ENCODE data around the gene TTC34. TPM values are rescaled to one million over a fixed set of nuclear protein-coding genes. Genes with fewer than 3 reads are reported as not detected.

TTC34 gene
- total and polyA plus RNA-seq, 2 of the 4 experiments (the other 2 are of a cell fraction), result under 0.01 to 0.09 TPM

DNA sequence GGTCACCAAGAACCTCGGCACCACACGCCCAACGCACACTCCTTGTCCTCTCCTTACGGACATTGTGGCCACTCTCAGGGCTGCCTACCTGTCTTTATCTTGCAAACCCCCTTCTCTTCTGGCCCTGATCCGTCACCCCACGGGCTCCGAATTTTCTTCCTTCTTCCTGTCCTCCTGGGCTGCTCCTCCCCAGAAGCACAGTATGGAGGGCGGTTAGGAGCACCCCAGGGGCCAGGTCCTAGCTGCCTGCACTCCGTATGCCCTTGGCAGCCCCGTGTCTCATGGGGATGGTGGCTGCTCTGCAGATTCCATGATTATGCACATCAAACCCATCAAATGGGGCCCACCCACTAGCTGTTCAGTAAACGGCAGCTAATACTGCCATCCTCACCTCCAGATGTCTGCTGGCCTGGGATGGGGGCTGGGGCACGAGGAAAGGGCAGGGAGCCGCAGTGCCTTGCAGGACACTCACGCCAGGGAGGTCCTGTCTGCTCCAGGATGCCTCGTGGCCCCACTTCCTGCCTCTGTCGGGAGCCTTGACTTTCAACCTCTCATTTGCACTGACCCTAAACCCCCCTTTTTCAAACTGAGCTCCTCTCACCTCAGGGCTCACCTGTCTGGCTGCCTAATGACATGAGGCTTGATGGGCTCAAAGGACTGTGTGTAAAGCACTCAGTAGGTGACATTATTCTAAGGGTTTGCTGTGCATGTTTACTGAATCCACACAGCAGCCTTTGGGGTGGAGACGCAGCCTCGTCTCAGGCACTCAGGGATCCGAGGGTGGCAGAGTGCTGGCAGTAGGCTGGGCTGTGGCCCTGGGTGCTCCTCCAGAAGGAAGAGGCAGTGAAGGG lies 4.4 kb downstream of the TTC34 start:
- dilution Hi-C loops (cut with HindIII; ENCODE audit: low sequenced_read_pairs, unreplicated experiment), result no loop called here
- ChIA-PET POLR2A (ENCODE audit: unreplicated experiment) (no interaction called here), CTCF (no interaction called here)
- 83% methylated on average over 4 of the region's 19 CpGs; no CpG with 5 or more reads in 1 of the 2 experiments for WGBS, 2 experiments (ENCODE audit: extremely low coverage in 2 of 2, insufficient read length in 1 of 2)
- H3K23ac ChIP-seq (ENCODE audit: low read depth, low read length), result no peak overlapping the region
- H3K4ac ChIP-seq (ENCODE audit: low read depth, low read length), result no peak overlapping the region
- no peak overlapping the region for H2BK5ac ChIP-seq (ENCODE audit: low read depth, low read length, poor library complexity, severe bottlenecking)
- H4K91ac ChIP-seq (ENCODE audit: insufficient read depth, low read depth, low read length), result no peak overlapping the region
- H3K36me3 ChIP-seq (ENCODE audit: control insufficient read depth, insufficient read depth, low read length), result no peaks in the 10 kb centered on the region
- no peaks in the 10 kb centered on the region for H3K4me1 ChIP-seq (ENCODE audit: control insufficient read depth, insufficient read depth, low read length)
- no peak overlapping the region for H3K56ac ChIP-seq (ENCODE audit: extremely low read depth, insufficient read depth, low read length)
- H2BK15ac ChIP-seq (ENCODE audit: low read depth, low read length), result no peak overlapping the region
- H2AK9ac ChIP-seq (replicated peaks; ENCODE audit: low read depth, low read length, poor library complexity), result no peak overlapping the region
- DNase-seq, result no peak
- H2AK5ac ChIP-seq (ENCODE audit: low read depth, low read length), result no peak overlapping the region
- no TSS peak for BruUV-seq (replicated peaks)
- H3K27me3 ChIP-seq (ENCODE audit: control insufficient read depth, insufficient read depth, low read length), result no peaks in the 10 kb centered on the region
- H3K14ac ChIP-seq (replicated peaks; ENCODE audit: low read depth, low read length), result no peak overlapping the region
- peaks cover 42% of the 10 kb centered on the region for H3K9me3 ChIP-seq (ENCODE audit: control insufficient read depth, insufficient read depth, low read length)
- no peak overlapping the region for H2BK20ac ChIP-seq (ENCODE audit: low read depth, low read length)
- in situ Hi-C loops (cut with MboI; ENCODE audit: low sequenced_read_pairs), result no loop called here
- H3K9ac ChIP-seq (ENCODE audit: low read depth, low read length), result no peak overlapping the region
- H3K79me1 ChIP-seq (ENCODE audit: low read depth in 1 of 2, low read length in 2 of 2), result no peaks in the 10 kb centered on the region
- no peak overlapping the region for H3K18ac ChIP-seq (ENCODE audit: low read depth, low read length)
- no peak overlapping the region for H3K4me2 ChIP-seq (ENCODE audit: low read depth, low read length)
- H2AFZ ChIP-seq (replicated peaks; ENCODE audit: low read length, poor library complexity), result no peak overlapping the region
- H3K27ac ChIP-seq (ENCODE audit: insufficient read depth, low read length), result no peak overlapping the region
- H3K4me3 ChIP-seq (ENCODE audit: insufficient read depth, low read depth, low read length), result no peak overlapping the region
- no peak overlapping the region for H4K5ac ChIP-seq (ENCODE audit: low read depth, low read length)
- ATAC-seq (ENCODE audit: low read depth), result no peak
- no peaks in the 10 kb centered on the region for H4K20me1 ChIP-seq (ENCODE audit: insufficient read depth, low read length)
- no peak overlapping the region for H4K8ac ChIP-seq (ENCODE audit: low read depth in 2 of 2, low read length in 2 of 2)
- H2BK120ac ChIP-seq (ENCODE audit: low read depth, low read length), result no peak overlapping the region
- intact Hi-C loops (cut with micrococcal nuclease), result no loop called here
- no peaks in the 10 kb centered on the region for H3K9me1 ChIP-seq (ENCODE audit: insufficient read depth, low read length)
- TF ChIP-seq MAZ (IDR thresholded peaks at IDR 0.05; ENCODE audit: borderline replicate concordance, low read depth, low read length) (no peak), POLR2A (IDR thresholded peaks at IDR 0.05; ENCODE audit: low read depth, low read length) (no peak), RFX5 (IDR thresholded peaks at IDR 0.05; ENCODE audit: low read depth, low read length) (no peak), BHLHE40 (IDR thresholded peaks at IDR 0.05; ENCODE audit: low read depth, low read length) (no peak), RCOR1 (IDR thresholded peaks at IDR 0.05; ENCODE audit: insufficient replicate concordance, low read length) (no peak), MXI1 (IDR thresholded peaks at IDR 0.05; ENCODE audit: borderline replicate concordance, low read depth, low read length) (no peak), SMC3 (IDR thresholded peaks at IDR 0.05; ENCODE audit: low read depth, low read length) (no peak), CHD1 (IDR thresholded peaks at IDR 0.05; ENCODE audit: low read depth, low read length) (no peak), CEBPB (IDR thresholded peaks at IDR 0.05; ENCODE audit: low read depth, low read length) (no peak), FOS (IDR thresholded peaks at IDR 0.05; ENCODE audit: low read depth, low read length) (no peak), NFE2L2 (IDR thresholded peaks at IDR 0.05; ENCODE audit: low read depth, low read length) (no peak), RAD21 (IDR thresholded peaks at IDR 0.05; ENCODE audit: low read length) (no peak)
- TF ChIP-seq, protein P1, sequence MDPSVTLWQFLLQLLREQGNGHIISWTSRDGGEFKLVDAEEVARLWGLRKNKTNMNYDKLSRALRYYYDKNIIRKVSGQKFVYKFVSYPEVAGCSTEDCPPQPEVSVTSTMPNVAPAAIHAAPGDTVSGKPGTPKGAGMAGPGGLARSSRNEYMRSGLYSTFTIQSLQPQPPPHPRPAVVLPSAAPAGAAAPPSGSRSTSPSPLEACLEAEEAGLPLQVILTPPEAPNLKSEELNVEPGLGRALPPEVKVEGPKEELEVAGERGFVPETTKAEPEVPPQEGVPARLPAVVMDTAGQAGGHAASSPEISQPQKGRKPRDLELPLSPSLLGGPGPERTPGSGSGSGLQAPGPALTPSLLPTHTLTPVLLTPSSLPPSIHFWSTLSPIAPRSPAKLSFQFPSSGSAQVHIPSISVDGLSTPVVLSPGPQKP (IDR thresholded peaks at IDR 0.05; ENCODE audit: borderline replicate concordance, low read depth, low read length), result no peak
- TF ChIP-seq, protein P2, sequence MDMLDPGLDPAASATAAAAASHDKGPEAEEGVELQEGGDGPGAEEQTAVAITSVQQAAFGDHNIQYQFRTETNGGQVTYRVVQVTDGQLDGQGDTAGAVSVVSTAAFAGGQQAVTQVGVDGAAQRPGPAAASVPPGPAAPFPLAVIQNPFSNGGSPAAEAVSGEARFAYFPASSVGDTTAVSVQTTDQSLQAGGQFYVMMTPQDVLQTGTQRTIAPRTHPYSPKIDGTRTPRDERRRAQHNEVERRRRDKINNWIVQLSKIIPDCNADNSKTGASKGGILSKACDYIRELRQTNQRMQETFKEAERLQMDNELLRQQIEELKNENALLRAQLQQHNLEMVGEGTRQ (IDR thresholded peaks at IDR 0.05; ENCODE audit: low read depth, low read length), result no peak
- TF ChIP-seq, protein P3, sequence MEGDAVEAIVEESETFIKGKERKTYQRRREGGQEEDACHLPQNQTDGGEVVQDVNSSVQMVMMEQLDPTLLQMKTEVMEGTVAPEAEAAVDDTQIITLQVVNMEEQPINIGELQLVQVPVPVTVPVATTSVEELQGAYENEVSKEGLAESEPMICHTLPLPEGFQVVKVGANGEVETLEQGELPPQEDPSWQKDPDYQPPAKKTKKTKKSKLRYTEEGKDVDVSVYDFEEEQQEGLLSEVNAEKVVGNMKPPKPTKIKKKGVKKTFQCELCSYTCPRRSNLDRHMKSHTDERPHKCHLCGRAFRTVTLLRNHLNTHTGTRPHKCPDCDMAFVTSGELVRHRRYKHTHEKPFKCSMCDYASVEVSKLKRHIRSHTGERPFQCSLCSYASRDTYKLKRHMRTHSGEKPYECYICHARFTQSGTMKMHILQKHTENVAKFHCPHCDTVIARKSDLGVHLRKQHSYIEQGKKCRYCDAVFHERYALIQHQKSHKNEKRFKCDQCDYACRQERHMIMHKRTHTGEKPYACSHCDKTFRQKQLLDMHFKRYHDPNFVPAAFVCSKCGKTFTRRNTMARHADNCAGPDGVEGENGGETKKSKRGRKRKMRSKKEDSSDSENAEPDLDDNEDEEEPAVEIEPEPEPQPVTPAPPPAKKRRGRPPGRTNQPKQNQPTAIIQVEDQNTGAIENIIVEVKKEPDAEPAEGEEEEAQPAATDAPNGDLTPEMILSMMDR (conservative IDR thresholded peaks at IDR 0.05; ENCODE audit: low read depth, low read length), result no peak
